GM12873 (cell line): ENCODE data around the gene RALGPS1.

Source experiments
- CTCF ChIP-seq: IDR thresholded peaks from 2 replicates; pipeline ENCODE4 v1.5.1; 2012; ENCODE audit warnings: low read depth, mild to moderate bottlenecking, moderate library complexity, low read length, control low read depth; ENCODE audit not compliant: insufficient read depth; ENCODE audit errors: missing control alignments

Gene RALGPS1

GRCh38 chr9:127075624-127076372, 161.2 kb downstream of the RALGPS1 start:
- TF ChIP-seq CTCF = no peak

GRCh38 chr9:127076860-127077643, 162.5 kb downstream of the RALGPS1 start:
- no peak for TF ChIP-seq CTCF

GRCh38 chr9:127077644-127077946, 163.0 kb downstream of the RALGPS1 start:
- no peak for TF ChIP-seq CTCF

- TF ChIP-seq CTCF = no peak
Measured at GRCh38 chr9:127078336-127078735, 163.8 kb downstream of the RALGPS1 start.

- no peak for TF ChIP-seq CTCF
Measured at GRCh38 chr9:127078988-127079387, 164.4 kb downstream of the RALGPS1 start.

GRCh38 chr9:127079446-127080140, 165.0 kb downstream of the RALGPS1 start:
- TF ChIP-seq CTCF = no peak
